Measurements from ENCODE around the gene PLCL2. TPM values are rescaled to one million over a fixed set of nuclear protein-coding genes. Genes with fewer than 3 reads are reported as not detected.

Gene PLCL2
- total RNA-seq, 1 donor from 2014 or later: 26.4 TPM

- Mint-ChIP-seq H3K36me3 (no peaks in the 10 kb centered on the region), H3K9me3 (no peaks in the 10 kb centered on the region), H3K27ac (no peak overlapping the region), H3K4me1 (peaks cover 4% of the 10 kb centered on the region), H3K27me3 (ENCODE audit: insufficient read depth, low read depth) (no peaks in the 10 kb centered on the region), H3K4me3 (no peak overlapping the region)
- peaks cover 7% of the 10 kb centered on the region for H3F3A ChIP-seq (ENCODE audit: low read depth)
- no peak overlapping the region for H3K4me3 ChIP-seq
- peak; percentile 12 for DNase-seq (ENCODE audit: low spot score)
- H3K9ac ChIP-seq: no peak overlapping the region
- H3K9me3 ChIP-seq (ENCODE audit: low read depth): no peaks in the 10 kb centered on the region
- no peaks in the 10 kb centered on the region for H3K36me3 ChIP-seq
- peaks cover 30% of the 10 kb centered on the region for H3K4me1 ChIP-seq
- no peaks in the 10 kb centered on the region for H4K20me1 ChIP-seq (ENCODE audit: low read depth)
- no peaks in the 10 kb centered on the region for H3K27me3 ChIP-seq
- no peak for TF ChIP-seq EZH2phosphoT487 (IDR thresholded peaks at IDR 0.05)
- TF ChIP-seq EZH2 (IDR thresholded peaks at IDR 0.05): no peak
- no peak for TF ChIP-seq CTCF (IDR thresholded peaks at IDR 0.05)
- peaks cover 41% of the 10 kb centered on the region for H3K79me2 ChIP-seq (ENCODE audit: low read depth)
- no peak overlapping the region for H2AFZ ChIP-seq (replicated peaks)
- H3K4me2 ChIP-seq: peak overlapping the region; percentile 33
- peak overlapping the region; percentile 57 for H3K27ac ChIP-seq
Observed at GRCh38 chr3:16994854-16995525, 110.2 kb downstream of the PLCL2 start.

GRCh38 chr3:16995601-16996000 lies 110.8 kb downstream of the PLCL2 start:
- no peak overlapping the region for H3K4me2 ChIP-seq
- no peak overlapping the region for H3K4me3 Mint-ChIP-seq
- peaks cover 3% of the 10 kb centered on the region for H3K27me3 Mint-ChIP-seq (ENCODE audit: insufficient read depth, low read depth)
- H3K4me1 ChIP-seq: peaks cover 24% of the 10 kb centered on the region
- no peaks in the 10 kb centered on the region for H3K9me3 Mint-ChIP-seq
- H3K27ac Mint-ChIP-seq: peak overlapping the region; percentile 61
- H4K20me1 ChIP-seq (ENCODE audit: low read depth): no peaks in the 10 kb centered on the region
- DNase-seq (ENCODE audit: low spot score): no peak
- peaks cover 7% of the 10 kb centered on the region for H3F3A ChIP-seq (ENCODE audit: low read depth)
- H3K9ac ChIP-seq: no peak overlapping the region
- peaks cover 45% of the 10 kb centered on the region for H3K79me2 ChIP-seq (ENCODE audit: low read depth)
- no peak overlapping the region for H3K27ac ChIP-seq
- peaks cover 4% of the 10 kb centered on the region for H3K4me1 Mint-ChIP-seq
- H3K27me3 ChIP-seq: no peaks in the 10 kb centered on the region
- H3K9me3 ChIP-seq (ENCODE audit: low read depth): no peaks in the 10 kb centered on the region
- H3K36me3 Mint-ChIP-seq: no peaks in the 10 kb centered on the region
- H2AFZ ChIP-seq (replicated peaks): no peak overlapping the region
- H3K36me3 ChIP-seq: no peaks in the 10 kb centered on the region
- no peak overlapping the region for H3K4me3 ChIP-seq
- no peak for TF ChIP-seq EZH2 (IDR thresholded peaks at IDR 0.05)
- TF ChIP-seq CTCF (IDR thresholded peaks at IDR 0.05): no peak
- TF ChIP-seq EZH2phosphoT487 (IDR thresholded peaks at IDR 0.05): no peak

GRCh38 chr3:16998236-16998923 lies 113.6 kb downstream of the PLCL2 start:
- H2AFZ ChIP-seq (replicated peaks): no peak overlapping the region
- DNase-seq (ENCODE audit: low spot score): no peak
- Mint-ChIP-seq H3K27me3 (ENCODE audit: insufficient read depth, low read depth) (peaks cover 3% of the 10 kb centered on the region), H3K4me3 (no peak overlapping the region), H3K4me1 (peaks cover 4% of the 10 kb centered on the region), H3K36me3 (no peaks in the 10 kb centered on the region), H3K27ac (no peak overlapping the region), H3K9me3 (peaks cover 16% of the 10 kb centered on the region)
- no peaks in the 10 kb centered on the region for H4K20me1 ChIP-seq (ENCODE audit: low read depth)
- TF ChIP-seq CTCF (IDR thresholded peaks at IDR 0.05) (no peak), EZH2phosphoT487 (IDR thresholded peaks at IDR 0.05) (no peak), EZH2 (IDR thresholded peaks at IDR 0.05) (no peak)
- H3K27ac ChIP-seq: no peak overlapping the region
- H3F3A ChIP-seq (ENCODE audit: low read depth): peaks cover 7% of the 10 kb centered on the region
- peaks cover 63% of the 10 kb centered on the region for H3K79me2 ChIP-seq (ENCODE audit: low read depth)
- H3K4me1 ChIP-seq: peaks cover 21% of the 10 kb centered on the region
- peaks cover 13% of the 10 kb centered on the region for H3K36me3 ChIP-seq
- no peak overlapping the region for H3K9ac ChIP-seq
- peaks cover 7% of the 10 kb centered on the region for H3K9me3 ChIP-seq (ENCODE audit: low read depth)
- no peak overlapping the region for H3K4me2 ChIP-seq
- no peak overlapping the region for H3K4me3 ChIP-seq
- H3K27me3 ChIP-seq: no peaks in the 10 kb centered on the region
